Lower leg skin (tissue), 4 donors: ENCODE data around the gene PRELID3B. TPM values are rescaled to one million over a fixed set of nuclear protein-coding genes. Genes with fewer than 3 reads are reported as not detected.

Source experiments
- DNase-seq, 2 donors: peaks; one replicate each; pipeline ENCODE4 v3.0.0-alpha.2; 2019; ENCODE audit warnings: low spot score in 2 of 2
- H3K4me3 ChIP-seq: fragments of 200-600 bp; sonication (generic); 2 replicates; pipeline ENCODE4 v1.5.1; 2017; ENCODE audit warnings: mild to moderate bottlenecking, low read depth; ENCODE audit not compliant: poor library complexity, severe bottlenecking
- POLR2A ChIP-seq, 2 donors: fragments of 450-650 bp; IDR thresholded peaks; one replicate each; pipeline ENCODE4 v1.6.1; 2016 to 2017; ENCODE audit warnings: antibody characterized with exemption in 2 of 2, mild to moderate bottlenecking in 1 of 2, moderate library complexity in 1 of 2
- WGBS, 2 donors: methylation state at CpG; one replicate each; pipeline ENCODE4 v1.1.5; 2018; 5-methylcytosine and 5-hydroxymethylcytosine counted together
- intact Hi-C: fragments of 100-400 bp; cut with DNase I; formaldehyde crosslinking; loops from one replicate; pipeline ENCODE4 v1.15.0; 2023; ENCODE audit warnings: low total_unique reads
- total RNA-seq, 4 donors: library from RNA; depleted of rRNA; stranded (reverse); fragments of >200 nt; gene quantifications; one replicate each; pipeline ENCODE4 v1.1.0, GENCODE V29; 2016
- TF ChIP-seq, protein P1 (sequence below), 3 donors: fragments of 450-650 bp; IDR thresholded peaks; one replicate each; pipeline ENCODE4 v1.5.1; 2016; ENCODE audit warnings: antibody characterized with exemption in 3 of 3, mild to moderate bottlenecking in 3 of 3, moderate library complexity in 2 of 3

PRELID3B gene
- total RNA-seq, 4 donors from 2014 or later, result 38.3 to 50.8 (median 49.1) TPM

- TF ChIP-seq, protein P1, sequence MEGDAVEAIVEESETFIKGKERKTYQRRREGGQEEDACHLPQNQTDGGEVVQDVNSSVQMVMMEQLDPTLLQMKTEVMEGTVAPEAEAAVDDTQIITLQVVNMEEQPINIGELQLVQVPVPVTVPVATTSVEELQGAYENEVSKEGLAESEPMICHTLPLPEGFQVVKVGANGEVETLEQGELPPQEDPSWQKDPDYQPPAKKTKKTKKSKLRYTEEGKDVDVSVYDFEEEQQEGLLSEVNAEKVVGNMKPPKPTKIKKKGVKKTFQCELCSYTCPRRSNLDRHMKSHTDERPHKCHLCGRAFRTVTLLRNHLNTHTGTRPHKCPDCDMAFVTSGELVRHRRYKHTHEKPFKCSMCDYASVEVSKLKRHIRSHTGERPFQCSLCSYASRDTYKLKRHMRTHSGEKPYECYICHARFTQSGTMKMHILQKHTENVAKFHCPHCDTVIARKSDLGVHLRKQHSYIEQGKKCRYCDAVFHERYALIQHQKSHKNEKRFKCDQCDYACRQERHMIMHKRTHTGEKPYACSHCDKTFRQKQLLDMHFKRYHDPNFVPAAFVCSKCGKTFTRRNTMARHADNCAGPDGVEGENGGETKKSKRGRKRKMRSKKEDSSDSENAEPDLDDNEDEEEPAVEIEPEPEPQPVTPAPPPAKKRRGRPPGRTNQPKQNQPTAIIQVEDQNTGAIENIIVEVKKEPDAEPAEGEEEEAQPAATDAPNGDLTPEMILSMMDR (IDR thresholded peaks at IDR 0.05), result no peak
- no peak for TF ChIP-seq POLR2A (IDR thresholded peaks at IDR 0.05)
- WGBS, 2 donors, result 42 to 53% methylated on average over 8 of the region's 8 CpGs
- intact Hi-C loops, result no loop called here
- DNase-seq, result peak in 1 of 2 donors; percentile 85
- H3K4me3 ChIP-seq, result no peak overlapping the region
These were observed 32.1 kb downstream of the PRELID3B start for GRCh38 chr20:59010321-59010994.

DNA sequence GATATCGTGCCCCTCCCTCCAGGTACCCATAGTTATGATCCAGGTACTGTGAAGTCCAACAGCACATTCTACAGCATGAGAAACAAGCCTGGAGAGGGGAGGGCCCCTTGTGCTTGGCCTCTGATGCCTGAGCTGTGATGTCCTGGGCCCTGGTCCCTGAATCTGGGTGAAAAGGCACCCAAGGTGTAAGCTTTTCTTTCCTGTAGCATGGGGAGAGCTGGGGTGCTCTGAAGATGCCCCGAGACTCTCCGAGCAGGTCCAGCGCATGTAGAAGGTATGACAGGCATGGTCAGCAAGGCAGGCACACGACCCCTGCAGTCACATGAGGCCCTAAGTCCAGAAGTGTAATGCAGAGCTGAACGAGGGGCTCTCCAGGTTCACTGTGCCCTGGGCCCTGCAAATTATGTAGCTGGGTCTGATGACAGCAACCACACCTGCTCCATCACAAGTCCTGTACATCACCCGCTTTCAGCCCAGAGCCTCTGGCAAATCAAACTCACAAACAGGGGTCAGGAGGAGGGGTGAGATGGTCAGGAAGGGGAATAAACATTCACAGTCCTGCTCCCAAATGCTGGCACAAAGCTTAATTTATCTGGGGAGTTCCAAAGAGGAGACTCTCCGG, 33.8 kb downstream of the PRELID3B start:
- 87 to 88% methylated on average over 7 to 8 of the region's 8 CpGs for WGBS, 2 donors
- intact Hi-C loops, result no loop called here
- no peak for TF ChIP-seq POLR2A (IDR thresholded peaks at IDR 0.05)
- TF ChIP-seq, protein P1 (IDR thresholded peaks at IDR 0.05), result no peak
- peak in 1 of 2 donors; percentile 74 for DNase-seq
- no peak overlapping the region for H3K4me3 ChIP-seq

GRCh38 chr20:59007665-59008511, 34.7 kb downstream of the PRELID3B start:
- intact Hi-C loops, result no loop called here
- peak overlapping the region; percentile 44 for H3K4me3 ChIP-seq
- TF ChIP-seq POLR2A (IDR thresholded peaks at IDR 0.05), result no peak
- TF ChIP-seq, protein P1 (IDR thresholded peaks at IDR 0.05), result no peak
- peak; percentile 43 to 91 for DNase-seq
- WGBS, 2 donors, result 76 to 86% methylated on average over 23 of the region's 24 CpGs

- DNase-seq, result peak in 1 of 2 donors; percentile 90
- intact Hi-C loops, result no loop called here
- H3K4me3 ChIP-seq, result peak within 1 kb of the TSS; percentile 44
- WGBS, 2 donors, result 7 to 80% methylated on average over 1 to 30 of the region's 82 CpGs
- no peak for TF ChIP-seq POLR2A (IDR thresholded peaks at IDR 0.05)
- TF ChIP-seq, protein P1 (IDR thresholded peaks at IDR 0.05), result no peak
These were observed 35.5 kb downstream of the PRELID3B start, which contains the start of gene CTSZ for GRCh38 chr20:59006864-59007664. Gene CTSZ (minus strand): TSS chr20:59007254. CDS start chr20:59007128, 126 bp downstream.

DNA sequence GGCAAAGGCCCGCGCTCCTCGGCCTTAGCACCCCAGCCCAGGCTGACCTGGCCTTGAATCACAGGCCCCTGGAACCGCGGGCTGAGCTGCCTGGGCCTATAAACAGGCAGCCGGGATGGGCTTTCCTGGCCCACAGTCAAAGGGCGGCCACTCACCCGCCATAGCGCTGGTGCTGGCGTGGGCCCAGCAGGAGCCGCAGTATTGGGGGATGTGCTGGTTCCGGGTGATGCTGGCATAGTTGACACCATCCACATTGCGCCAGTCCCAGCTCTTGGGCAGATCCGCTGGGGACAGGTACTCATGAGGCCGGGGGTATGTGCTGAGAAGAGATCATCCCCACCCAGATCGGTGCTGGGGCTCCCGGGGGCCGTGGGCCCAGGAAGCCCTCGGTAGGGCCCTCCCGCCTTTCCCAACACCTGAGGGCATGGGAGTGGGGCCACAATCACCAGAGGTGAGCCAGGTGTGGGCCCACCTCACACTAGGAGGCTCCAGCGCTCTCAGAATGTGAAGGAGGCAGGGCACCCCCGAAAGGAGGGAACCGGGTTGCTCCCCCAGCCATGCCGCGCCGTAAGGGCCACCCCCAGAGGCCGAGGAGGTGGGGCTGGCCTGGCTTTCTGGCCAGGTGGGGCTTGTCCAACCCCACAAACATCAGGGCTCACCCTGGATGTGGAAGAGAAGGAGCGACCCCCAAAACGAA, 36.3 kb downstream of the PRELID3B start:
- peak in 1 of 2 donors; percentile 87 for DNase-seq
- 22 to 25% methylated on average over 22 to 28 of the region's 29 CpGs for WGBS, 2 donors
- peak overlapping the region; percentile 44 for H3K4me3 ChIP-seq
- TF ChIP-seq, protein P1 (IDR thresholded peaks at IDR 0.05), result no peak
- TF ChIP-seq POLR2A (IDR thresholded peaks at IDR 0.05), result no peak
- intact Hi-C loops, result no loop called here
